Breast epithelium (tissue), 4 donors: ENCODE results near the gene ATP2B1. TPM values are rescaled to one million over a fixed set of nuclear protein-coding genes. Genes with fewer than 3 reads are reported as not detected.

Experiments used
- DNase-seq, 2 donors: peaks; one replicate each; pipeline ENCODE4 v3.0.0-alpha.2; 2019; ENCODE audit warnings: low spot score in 2 of 2
- H3K27ac ChIP-seq, 2 donors: fragments of 200-600 bp; sonication (generic) in 1 of 2; one replicate each; pipeline ENCODE4 v1.5.1; 2016 to 2019; ENCODE audit warnings: mild to moderate bottlenecking in 1 of 2
- H3K27me3 ChIP-seq, 2 donors: fragments of 200-600 bp; sonication (generic) in 1 of 2; one replicate each; pipeline versions ENCODE4 v1.5.1 to v1.6.0; 2017 to 2019; ENCODE audit warnings: control low read depth in 1 of 2, mild to moderate bottlenecking in 1 of 2
- H3K36me3 ChIP-seq: fragments of 200-600 bp; one replicate; pipeline ENCODE4 v1.5.1; 2019
- H3K4me1 ChIP-seq, 2 donors: fragments of 200-600 bp; sonication (generic); one replicate each; pipeline ENCODE4 v1.5.1; 2016 to 2019; ENCODE audit warnings: control low read depth in 1 of 2
- H3K4me3 ChIP-seq, 3 donors: fragments of 200-600 bp; sonication (generic); 1 replicate in 2 of 3; 2 replicates in 1 of 3; pipeline ENCODE4 v1.5.1; 2016 to 2019; ENCODE audit warnings: mild to moderate bottlenecking in 3 of 3, moderate library complexity in 2 of 3
- H3K9me3 ChIP-seq, 2 donors: fragments of 200-600 bp; sonication (generic) in 1 of 2; one replicate each; pipeline ENCODE4 v1.5.1; 2016 to 2019; ENCODE audit warnings: control low read depth in 1 of 2
- POLR2A ChIP-seq: fragments of 450-650 bp; IDR thresholded peaks from one replicate; pipeline ENCODE4 v1.6.1; 2016; ENCODE audit warnings: antibody characterized with exemption, mild to moderate bottlenecking, moderate library complexity
- POLR2AphosphoS5 ChIP-seq, 3 donors: sonication (generic); formaldehyde crosslinking; IDR thresholded peaks; one replicate each; pipeline ENCODE4 v1.6.1; 2017; ENCODE audit warnings: antibody characterized with exemption in 3 of 3
- intact Hi-C: fragments of 100-400 bp; cut with DNase I; formaldehyde crosslinking; loops from one replicate; pipeline ENCODE4 v1.15.1; 2023; ENCODE audit warnings: low total_unique reads
- total RNA-seq, 3 donors: library from RNA; depleted of rRNA; stranded (reverse); fragments of >200 nt; gene quantifications; one replicate each; pipeline ENCODE4 v1.1.0, GENCODE V29; 2016
- TF ChIP-seq, protein P1 (sequence below), 3 donors: fragments of 450-650 bp; IDR thresholded peaks; one replicate each; pipeline ENCODE4 v1.5.1; 2016 to 2017; ENCODE audit warnings: antibody characterized with exemption in 3 of 3, mild to moderate bottlenecking in 3 of 3, moderate library complexity in 3 of 3

ATP2B1 gene
- total RNA-seq, 3 donors from 2014 or later: 40.3 to 76.8 (median 54.6) TPM

DNA sequence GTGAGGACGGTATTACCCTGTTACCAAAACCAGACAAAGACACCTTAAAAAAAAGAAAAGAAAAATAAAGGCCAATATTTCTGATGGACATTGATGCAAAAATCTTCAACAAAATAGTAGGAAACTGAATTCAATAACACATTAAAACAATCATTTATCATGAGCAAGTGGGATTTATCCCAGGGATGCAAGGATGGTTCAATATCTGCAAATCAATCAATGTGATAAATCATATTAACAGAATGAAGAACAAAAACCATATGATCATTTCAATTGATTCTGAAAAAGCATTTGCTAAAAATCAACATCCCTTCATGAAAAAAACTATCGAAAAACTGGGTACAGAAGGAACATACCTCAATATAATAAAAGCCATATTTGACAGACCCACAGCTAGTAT is 32.3 kb upstream of the ATP2B1 start:
- intact Hi-C loops: no loop called here
- H3K4me3 ChIP-seq: no peak overlapping the region
- peaks cover 3 to 14% of the 10 kb centered on the region in 2 donors for H3K9me3 ChIP-seq
- H3K4me1 ChIP-seq: no peaks in the 10 kb centered on the region
- no peak overlapping the region for H3K27ac ChIP-seq
- DNase-seq: no peak
- H3K36me3 ChIP-seq: no peaks in the 10 kb centered on the region
- no peaks in the 10 kb centered on the region for H3K27me3 ChIP-seq
- no peak for TF ChIP-seq POLR2A

DNA sequence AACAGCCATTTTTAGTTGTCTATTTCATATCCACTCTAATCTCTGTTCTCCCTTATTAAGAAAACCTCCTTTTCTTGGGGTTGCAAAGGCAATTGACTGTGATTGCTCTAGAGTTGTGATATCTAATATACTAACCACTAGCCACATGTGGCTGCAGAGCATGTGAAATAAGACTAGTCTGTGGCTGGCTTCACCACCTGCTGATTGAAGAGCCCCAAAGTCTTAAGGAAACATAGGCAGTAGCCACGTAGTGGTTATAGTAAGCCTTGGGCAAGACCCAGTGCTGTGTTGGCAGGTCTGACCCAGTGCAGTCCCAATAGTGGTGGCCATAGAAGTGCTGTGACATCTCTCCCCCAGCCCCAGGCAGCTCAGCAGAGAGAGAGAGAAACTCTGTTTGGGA is 28.4 kb upstream of the ATP2B1 start:
- Histone ChIP-seq H3K4me3 (no peak overlapping the region), H3K4me1 (no peaks in the 10 kb centered on the region), H3K36me3 (no peaks in the 10 kb centered on the region), H3K27ac (no peak overlapping the region), H3K9me3 (peaks cover 3 to 14% of the 10 kb centered on the region in 2 donors), H3K27me3 (no peaks in the 10 kb centered on the region)
- no peak for DNase-seq
- intact Hi-C loops: no loop called here
- no peak for TF ChIP-seq POLR2A

DNA sequence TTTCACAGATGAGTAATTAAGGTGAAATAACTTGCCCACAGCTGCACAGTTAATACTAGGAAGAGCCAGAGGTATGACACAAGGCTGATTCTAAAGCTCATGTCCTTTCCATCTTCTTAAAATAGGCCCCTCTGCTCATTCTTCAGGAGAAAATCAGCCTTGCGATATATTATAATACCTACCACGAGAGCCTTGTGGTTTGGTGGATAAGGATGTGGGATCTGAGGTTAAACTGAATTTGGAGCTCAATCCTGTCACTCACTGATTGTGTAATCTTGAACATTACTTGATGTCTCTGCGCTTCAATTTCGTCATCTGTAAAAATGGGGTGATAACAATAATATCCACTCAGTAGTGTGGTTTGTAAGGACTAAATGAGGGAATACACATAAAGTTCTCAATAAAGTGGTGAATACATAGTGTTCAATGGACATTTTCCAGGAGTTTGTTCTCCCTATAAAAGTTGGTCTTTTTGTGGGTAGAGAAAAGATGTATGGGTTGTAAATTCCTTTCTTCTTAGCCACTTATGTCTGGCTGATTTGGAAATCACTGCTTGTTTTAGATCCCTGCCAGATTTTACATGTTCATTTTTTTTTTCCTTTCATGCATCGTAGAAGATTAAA is 25.1 kb upstream of the ATP2B1 start:
- H3K4me3 ChIP-seq: no peak overlapping the region
- peaks cover 0 to 4% of the 10 kb centered on the region in 2 donors for H3K9me3 ChIP-seq
- no peak for DNase-seq
- no peaks in the 10 kb centered on the region for H3K36me3 ChIP-seq
- intact Hi-C loops: no loop called here
- H3K4me1 ChIP-seq: no peaks in the 10 kb centered on the region
- H3K27ac ChIP-seq: no peak overlapping the region
- TF ChIP-seq POLR2AphosphoS5 (IDR thresholded peaks at IDR 0.05) (no peak), POLR2A (no peak)
- TF ChIP-seq, protein P1, sequence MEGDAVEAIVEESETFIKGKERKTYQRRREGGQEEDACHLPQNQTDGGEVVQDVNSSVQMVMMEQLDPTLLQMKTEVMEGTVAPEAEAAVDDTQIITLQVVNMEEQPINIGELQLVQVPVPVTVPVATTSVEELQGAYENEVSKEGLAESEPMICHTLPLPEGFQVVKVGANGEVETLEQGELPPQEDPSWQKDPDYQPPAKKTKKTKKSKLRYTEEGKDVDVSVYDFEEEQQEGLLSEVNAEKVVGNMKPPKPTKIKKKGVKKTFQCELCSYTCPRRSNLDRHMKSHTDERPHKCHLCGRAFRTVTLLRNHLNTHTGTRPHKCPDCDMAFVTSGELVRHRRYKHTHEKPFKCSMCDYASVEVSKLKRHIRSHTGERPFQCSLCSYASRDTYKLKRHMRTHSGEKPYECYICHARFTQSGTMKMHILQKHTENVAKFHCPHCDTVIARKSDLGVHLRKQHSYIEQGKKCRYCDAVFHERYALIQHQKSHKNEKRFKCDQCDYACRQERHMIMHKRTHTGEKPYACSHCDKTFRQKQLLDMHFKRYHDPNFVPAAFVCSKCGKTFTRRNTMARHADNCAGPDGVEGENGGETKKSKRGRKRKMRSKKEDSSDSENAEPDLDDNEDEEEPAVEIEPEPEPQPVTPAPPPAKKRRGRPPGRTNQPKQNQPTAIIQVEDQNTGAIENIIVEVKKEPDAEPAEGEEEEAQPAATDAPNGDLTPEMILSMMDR (IDR thresholded peaks at IDR 0.05): no peak
- no peaks in the 10 kb centered on the region for H3K27me3 ChIP-seq

DNA sequence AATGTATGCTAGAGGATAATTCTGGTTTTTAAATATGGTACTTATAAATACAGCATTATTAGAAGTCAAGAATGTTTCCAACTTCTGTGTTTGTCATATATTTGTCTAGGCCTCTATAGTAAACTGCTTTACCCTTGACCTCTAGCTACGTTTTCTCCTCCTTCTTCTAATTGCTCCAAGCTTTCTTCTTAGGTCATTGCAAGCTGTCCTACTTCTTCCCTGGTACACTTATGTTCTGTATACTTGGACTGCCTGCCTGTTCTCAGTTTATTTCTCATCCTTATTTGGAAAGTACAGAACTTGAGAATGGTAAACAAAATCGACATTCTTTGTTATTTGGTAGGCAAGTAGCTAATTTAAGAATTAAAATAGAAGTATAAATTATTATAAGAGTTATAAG is 23.9 kb upstream of the ATP2B1 start:
- DNase-seq: no peak
- no peaks in the 10 kb centered on the region for H3K4me1 ChIP-seq
- TF ChIP-seq POLR2A (no peak), POLR2AphosphoS5 (IDR thresholded peaks at IDR 0.05) (no peak)
- TF ChIP-seq, protein P1 (IDR thresholded peaks at IDR 0.05): no peak
- no peaks in the 10 kb centered on the region for H3K27me3 ChIP-seq
- intact Hi-C loops: no loop called here
- H3K36me3 ChIP-seq: no peaks in the 10 kb centered on the region
- H3K9me3 ChIP-seq: peaks cover 0 to 4% of the 10 kb centered on the region in 2 donors
- no peak overlapping the region for H3K27ac ChIP-seq
- H3K4me3 ChIP-seq: no peak overlapping the region

DNA sequence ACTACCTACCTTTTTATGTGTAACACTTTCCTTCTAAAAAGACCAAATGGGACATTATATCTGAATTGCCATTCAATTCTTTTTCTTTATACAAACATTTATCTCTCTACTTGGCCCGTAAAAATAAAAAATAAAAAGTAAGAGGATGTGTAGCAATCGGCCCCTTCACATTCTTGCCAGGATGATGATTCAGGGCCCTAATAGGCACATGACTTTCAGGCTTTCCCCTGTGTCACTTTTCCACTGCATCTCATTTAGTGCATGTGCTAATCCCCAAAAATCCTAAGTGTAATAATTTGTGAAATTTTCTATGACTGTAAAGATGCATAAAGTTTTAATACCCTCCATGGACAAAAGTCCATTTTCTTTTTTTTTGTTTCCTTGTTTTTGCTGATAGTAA is 23.0 kb upstream of the ATP2B1 start:
- no peak for DNase-seq
- no peaks in the 10 kb centered on the region for H3K27me3 ChIP-seq
- H3K27ac ChIP-seq: no peak overlapping the region
- H3K4me1 ChIP-seq: no peaks in the 10 kb centered on the region
- H3K4me3 ChIP-seq: no peak overlapping the region
- no peaks in the 10 kb centered on the region for H3K36me3 ChIP-seq
- H3K9me3 ChIP-seq: peaks cover 0 to 4% of the 10 kb centered on the region in 2 donors
- TF ChIP-seq, protein P1 (IDR thresholded peaks at IDR 0.05): no peak
- TF ChIP-seq POLR2A (no peak), POLR2AphosphoS5 (IDR thresholded peaks at IDR 0.05) (no peak)
- intact Hi-C loops: no loop called here

DNA sequence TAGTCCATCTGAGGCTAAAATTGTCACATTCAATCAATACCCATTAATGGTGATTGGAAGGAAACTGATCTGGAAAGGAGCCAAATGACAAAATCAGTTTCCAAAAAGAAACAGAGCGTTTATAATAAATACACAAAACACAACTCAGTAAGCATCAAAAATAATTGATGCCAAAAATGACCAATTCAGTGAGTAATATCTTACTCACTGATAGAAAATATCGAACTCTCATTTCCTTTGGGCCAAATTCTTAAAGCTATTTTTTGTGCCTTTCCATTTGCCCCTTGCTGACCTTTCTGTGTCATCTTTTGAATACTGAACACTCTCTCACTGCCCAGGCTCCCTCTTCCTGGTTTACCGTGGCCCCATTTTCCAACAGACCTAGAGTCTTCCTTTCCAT is 22.5 kb upstream of the ATP2B1 start:
- DNase-seq: no peak
- Histone ChIP-seq H3K36me3 (no peaks in the 10 kb centered on the region), H3K27me3 (no peaks in the 10 kb centered on the region), H3K4me3 (no peak overlapping the region), H3K27ac (no peak overlapping the region), H3K9me3 (peaks cover 0 to 4% of the 10 kb centered on the region in 2 donors), H3K4me1 (no peaks in the 10 kb centered on the region)
- no peak for TF ChIP-seq POLR2AphosphoS5 (IDR thresholded peaks at IDR 0.05)
- TF ChIP-seq POLR2A: no peak
- TF ChIP-seq, protein P1 (IDR thresholded peaks at IDR 0.05): no peak
- intact Hi-C loops: no loop called here
